Measurements from ENCODE around the gene GCFC2. TPM values are rescaled to one million over a fixed set of nuclear protein-coding genes. Genes with fewer than 3 reads are reported as not detected.

Gene GCFC2
- total and polyA plus RNA-seq, 2 of the 13 experiments (the other 11 are each of a cell fraction or from before 2014, with no cell fraction given): 26.8 to 49.0 TPM

DNA sequence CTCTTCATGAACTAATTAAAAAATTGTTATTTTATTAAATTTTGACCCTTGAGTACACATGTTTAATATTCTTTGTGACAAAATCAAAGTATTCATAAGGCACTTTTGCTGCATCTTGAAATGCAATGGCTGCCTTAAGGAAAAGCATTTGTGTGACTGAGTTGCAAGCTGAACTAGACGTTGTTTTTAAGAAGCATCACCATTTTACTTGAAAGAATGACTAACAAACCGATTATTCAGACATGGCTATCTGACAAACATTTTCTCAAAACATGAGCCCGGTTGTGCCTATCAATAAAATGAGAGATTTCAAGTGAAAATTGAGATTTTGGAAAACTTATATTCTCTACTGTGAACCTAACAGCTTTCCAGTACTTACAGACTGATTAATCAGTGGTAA lies 2.8 kb downstream of the GCFC2 start (continued):
- TF ChIP-seq, protein P1, sequence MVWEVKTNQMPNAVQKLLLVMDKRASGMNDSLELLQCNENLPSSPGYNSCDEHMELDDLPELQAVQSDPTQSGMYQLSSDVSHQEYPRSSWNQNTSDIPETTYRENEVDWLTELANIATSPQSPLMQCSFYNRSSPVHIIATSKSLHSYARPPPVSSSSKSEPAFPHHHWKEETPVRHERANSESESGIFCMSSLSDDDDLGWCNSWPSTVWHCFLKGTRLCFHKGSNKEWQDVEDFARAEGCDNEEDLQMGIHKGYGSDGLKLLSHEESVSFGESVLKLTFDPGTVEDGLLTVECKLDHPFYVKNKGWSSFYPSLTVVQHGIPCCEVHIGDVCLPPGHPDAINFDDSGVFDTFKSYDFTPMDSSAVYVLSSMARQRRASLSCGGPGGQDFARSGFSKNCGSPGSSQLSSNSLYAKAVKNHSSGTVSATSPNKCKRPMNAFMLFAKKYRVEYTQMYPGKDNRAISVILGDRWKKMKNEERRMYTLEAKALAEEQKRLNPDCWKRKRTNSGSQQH (CRISPR knock-in tag; IDR thresholded peaks at IDR 0.05; ENCODE audit: low read depth): no peak
- TF ChIP-seq, protein P2, sequence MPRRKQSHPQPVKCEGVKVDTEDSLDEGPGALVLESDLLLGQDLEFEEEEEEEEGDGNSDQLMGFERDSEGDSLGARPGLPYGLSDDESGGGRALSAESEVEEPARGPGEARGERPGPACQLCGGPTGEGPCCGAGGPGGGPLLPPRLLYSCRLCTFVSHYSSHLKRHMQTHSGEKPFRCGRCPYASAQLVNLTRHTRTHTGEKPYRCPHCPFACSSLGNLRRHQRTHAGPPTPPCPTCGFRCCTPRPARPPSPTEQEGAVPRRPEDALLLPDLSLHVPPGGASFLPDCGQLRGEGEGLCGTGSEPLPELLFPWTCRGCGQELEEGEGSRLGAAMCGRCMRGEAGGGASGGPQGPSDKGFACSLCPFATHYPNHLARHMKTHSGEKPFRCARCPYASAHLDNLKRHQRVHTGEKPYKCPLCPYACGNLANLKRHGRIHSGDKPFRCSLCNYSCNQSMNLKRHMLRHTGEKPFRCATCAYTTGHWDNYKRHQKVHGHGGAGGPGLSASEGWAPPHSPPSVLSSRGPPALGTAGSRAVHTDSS (CRISPR knock-in tag; conservative IDR thresholded peaks at IDR 0.05): no peak
- TF ChIP-seq NBN (conservative IDR thresholded peaks at IDR 0.05): no peak
- no peak for TF ChIP-seq TEAD2 (CRISPR knock-in tag; IDR thresholded peaks at IDR 0.05)
- TF ChIP-seq ZNF780A (CRISPR knock-in tag; IDR thresholded peaks at IDR 0.05): no peak
- TF ChIP-seq MED13 (CRISPR knock-in tag; IDR thresholded peaks at IDR 0.05): no peak
- no peak for TF ChIP-seq TRIM24 (CRISPR knock-in tag; IDR thresholded peaks at IDR 0.05)
- TF ChIP-seq SP2 (CRISPR knock-in tag; IDR thresholded peaks at IDR 0.05): no peak

DNA sequence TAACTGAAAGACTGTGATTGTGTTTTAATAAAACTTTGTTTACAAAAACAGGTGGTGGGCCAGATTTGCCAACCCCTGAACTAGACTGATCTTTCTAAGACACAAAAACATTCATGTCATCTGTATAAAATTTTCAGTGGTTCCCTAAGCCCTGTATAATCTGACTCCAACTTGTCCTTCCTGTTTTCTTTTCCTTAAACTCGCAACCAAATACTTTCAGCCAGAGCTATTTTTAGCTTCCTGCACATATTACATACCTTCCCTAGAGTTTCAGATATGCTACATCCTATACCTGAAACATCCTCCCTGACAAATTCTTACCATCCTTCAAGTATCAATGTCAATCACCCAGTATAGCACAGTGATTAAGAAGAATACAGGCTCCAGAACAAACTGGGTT lies 4.8 kb downstream of the GCFC2 start:
- no peak overlapping the region for H3K4me2 ChIP-seq (ENCODE audit: low read depth, low read length)
- intact Hi-C loops (cut with micrococcal nuclease; ENCODE audit: unreplicated experiment): no loop called here
- H2AFZ ChIP-seq (ENCODE audit: low read length): no peak overlapping the region
- TF ChIP-seq IRF2 (CRISPR knock-in tag; IDR thresholded peaks at IDR 0.05): no peak
- no peak for TF ChIP-seq CREB1 (IDR thresholded peaks at IDR 0.05)
- no peak for TF ChIP-seq CREB1 (CRISPR knock-in tag; IDR thresholded peaks at IDR 0.05)
- no peak for TF ChIP-seq NRL (CRISPR knock-in tag; IDR thresholded peaks at IDR 0.05; ENCODE audit: borderline replicate concordance)
- TF ChIP-seq, protein P3, sequence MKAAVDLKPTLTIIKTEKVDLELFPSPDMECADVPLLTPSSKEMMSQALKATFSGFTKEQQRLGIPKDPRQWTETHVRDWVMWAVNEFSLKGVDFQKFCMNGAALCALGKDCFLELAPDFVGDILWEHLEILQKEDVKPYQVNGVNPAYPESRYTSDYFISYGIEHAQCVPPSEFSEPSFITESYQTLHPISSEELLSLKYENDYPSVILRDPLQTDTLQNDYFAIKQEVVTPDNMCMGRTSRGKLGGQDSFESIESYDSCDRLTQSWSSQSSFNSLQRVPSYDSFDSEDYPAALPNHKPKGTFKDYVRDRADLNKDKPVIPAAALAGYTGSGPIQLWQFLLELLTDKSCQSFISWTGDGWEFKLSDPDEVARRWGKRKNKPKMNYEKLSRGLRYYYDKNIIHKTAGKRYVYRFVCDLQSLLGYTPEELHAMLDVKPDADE (CRISPR knock-in tag; IDR thresholded peaks at IDR 0.05): no peak
- no peak for TF ChIP-seq ZNF30 (CRISPR knock-in tag; IDR thresholded peaks at IDR 0.05)
- no peak for TF ChIP-seq ZFP36L2 (CRISPR knock-in tag; IDR thresholded peaks at IDR 0.05)
- TF ChIP-seq ZNF615 (CRISPR knock-in tag; IDR thresholded peaks at IDR 0.05; ENCODE audit: borderline replicate concordance): no peak
- TF ChIP-seq, protein P4, sequence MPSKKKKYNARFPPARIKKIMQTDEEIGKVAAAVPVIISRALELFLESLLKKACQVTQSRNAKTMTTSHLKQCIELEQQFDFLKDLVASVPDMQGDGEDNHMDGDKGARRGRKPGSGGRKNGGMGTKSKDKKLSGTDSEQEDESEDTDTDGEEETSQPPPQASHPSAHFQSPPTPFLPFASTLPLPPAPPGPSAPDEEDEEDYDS (CRISPR knock-in tag; IDR thresholded peaks at IDR 0.05): no peak
- TF ChIP-seq HES4 (CRISPR knock-in tag; IDR thresholded peaks at IDR 0.05; ENCODE audit: borderline replicate concordance): no peak
- no peak for TF ChIP-seq MAFG (CRISPR knock-in tag; IDR thresholded peaks at IDR 0.05)
- TF ChIP-seq ZNF468 (CRISPR knock-in tag; IDR thresholded peaks at IDR 0.05): no peak

More for the DNA sequence above, 4.8 kb downstream of the GCFC2 start:
- Histone ChIP-seq H3K27me3 (ENCODE audit: control insufficient read depth in 1 of 2, insufficient read depth in 2 of 2, low read length in 2 of 2) (no peaks in the 10 kb centered on the region; a peak in 1 of 5 replicates), H3K36me3 (replicated peaks in 1 of 2; ENCODE audit: control insufficient read depth in 1 of 2, insufficient read depth in 2 of 2, low read length in 2 of 2) (peaks cover 8 to 45% of the 10 kb centered on the region in 2 experiments), H3K9ac (ENCODE audit: insufficient read depth, low read depth, low read length) (no peak overlapping the region), H3K4me1 (ENCODE audit: insufficient read depth, low read length) (peaks cover 22% of the 10 kb centered on the region), H3K27ac (ENCODE audit: extremely low read length, insufficient read depth, low read length) (no peak overlapping the region), H3K9me3 (ENCODE audit: low read length) (no peaks in the 10 kb centered on the region), H3K4me3 (replicated peaks in 1 of 3; ENCODE audit: insufficient read depth in 1 of 3, low read depth in 2 of 3, low read length in 3 of 3) (no peak overlapping the region), H3K79me2 (ENCODE audit: insufficient read depth, low read length) (peaks cover 33% of the 10 kb centered on the region), H4K20me1 (ENCODE audit: insufficient read depth, low read length) (no peaks in the 10 kb centered on the region)
- in situ Hi-C loops (cut with HindIII; ENCODE audit: extremely low pct_ligation_motif_present, low pct_unique_long_range_greater_than_20kb): no loop called here
- ChIA-PET POLR2A (no interaction called here), CTCF (ENCODE audit: low intra/inter-chr PET ratio, low total read pairs) (no interaction called here)
- no TSS peak for BruUV-seq (replicated peaks)
- ATAC-seq: no peak
- WGBS (ENCODE audit: low lambda C conversion rate): 97% methylated on average over 1 of the region's 1 CpG
- DNase-seq (ENCODE audit: low spot score): no peak
- no peak for FAIRE-seq
